AG09319 (cell line): ENCODE measurements around the gene TRPV5.

Experiments
- DNase-seq: peaks from one replicate; pipeline ENCODE4 v3.0.0-alpha.2; 2010; ENCODE audit warnings: low read depth; ENCODE audit errors: extremely low read depth
- CTCF ChIP-seq: IDR thresholded peaks from 2 replicates; pipeline ENCODE4 v1.5.1; 2011; ENCODE audit warnings: low read depth, mild to moderate bottlenecking, inconsistent platforms, low read length, moderate library complexity

TRPV5 gene

GRCh38 chr7:142887282-142888015 is 46.1 kb downstream of the TRPV5 start:
- no peak for DNase-seq
- no peak for TF ChIP-seq CTCF

- no peak for TF ChIP-seq CTCF
Measured at GRCh38 chr7:142886866-142887265, 46.7 kb downstream of the TRPV5 start.

GRCh38 chr7:142885311-142886230 is 48.0 kb downstream of the TRPV5 start, which contains the start of gene TRPV6:
Gene TRPV6 (minus strand): TSS chr7:142885745.
- no peak for DNase-seq
- TF ChIP-seq CTCF: no peak

More at GRCh38 chr7:142886866-142887265, 46.7 kb downstream of the TRPV5 start:
- no peak for DNase-seq

GRCh38 chr7:142884286-142884640 is 49.3 kb downstream of the TRPV5 start:
- DNase-seq: no peak
- no peak for TF ChIP-seq CTCF

DNA sequence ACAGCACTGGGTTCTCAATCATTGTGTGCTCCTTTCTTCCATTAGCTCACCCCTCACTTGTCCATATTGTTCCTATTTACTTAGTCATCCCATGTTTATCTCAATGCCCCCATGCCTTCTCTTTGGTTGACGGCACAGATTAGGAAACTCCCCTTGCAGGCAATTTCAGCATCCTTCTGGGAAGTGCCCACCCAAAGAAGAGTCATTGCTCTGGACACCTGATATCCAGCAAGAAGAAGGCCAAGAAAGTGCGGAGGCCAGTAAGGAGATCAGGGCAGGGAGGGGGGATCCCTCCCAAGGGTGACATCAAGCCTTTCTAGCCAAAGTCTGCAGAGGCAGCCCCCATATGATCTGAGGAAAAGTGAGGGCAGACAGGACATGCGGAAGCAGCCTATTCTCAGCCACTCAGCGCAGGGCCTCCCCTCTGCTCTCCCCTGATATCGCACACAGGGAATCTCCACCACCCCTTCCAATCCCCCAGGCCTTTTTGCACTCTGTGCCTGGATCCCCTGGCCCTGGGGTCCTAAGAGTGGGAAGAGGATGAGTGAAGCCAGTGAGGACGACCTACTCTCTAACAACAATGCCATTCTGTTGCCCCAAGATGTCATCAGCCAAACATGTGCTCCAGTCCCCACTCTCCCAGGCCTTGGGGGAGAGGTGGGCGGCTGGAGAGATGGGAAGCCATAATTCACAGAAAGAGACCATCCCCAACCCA is 49.8 kb downstream of the TRPV5 start:
- DNase-seq: no peak
- no peak for TF ChIP-seq CTCF

DNA sequence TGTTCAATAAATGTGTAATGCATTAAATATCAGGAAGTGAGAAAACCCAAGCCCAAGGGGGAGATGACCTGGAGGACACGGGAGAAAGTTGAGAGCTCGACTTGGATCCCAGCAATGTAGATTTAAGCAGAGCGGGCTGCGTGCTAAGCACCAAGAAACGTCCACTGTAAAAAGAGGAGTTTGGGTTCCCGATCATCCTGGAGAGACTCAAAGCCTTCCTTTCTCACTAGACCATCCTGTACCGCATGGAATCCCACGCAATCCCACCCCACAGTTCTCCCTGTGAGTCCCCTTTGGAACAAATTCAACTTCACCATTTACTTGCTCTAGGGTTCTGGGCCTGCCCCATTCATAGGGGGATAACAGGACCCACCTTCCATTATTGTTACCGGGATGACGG is 50.4 kb downstream of the TRPV5 start:
- no peak for TF ChIP-seq CTCF
- DNase-seq: no peak
